NCI-H1694 treated with DMSO at 0.1 percent for 48 hours (cell line): ENCODE results near the gene NCK2.

Source experiments
- DNase-seq: peaks from one replicate; lab custom pipeline; 2025; lab: John Stamatoyannopoulos, UW

NCK2 gene

GRCh38 chr2:105928086-105928485 is 183.4 kb downstream of the NCK2 start:
- no peak for DNase-seq

GRCh38 chr2:105928563-105928962 is 183.9 kb downstream of the NCK2 start:
- no peak for DNase-seq

- DNase-seq, result no peak
Observed at GRCh38 chr2:105929516-105929915, 184.8 kb downstream of the NCK2 start.

- no peak for DNase-seq
Observed at GRCh38 chr2:105932582-105932981, 187.9 kb downstream of the NCK2 start.

DNA sequence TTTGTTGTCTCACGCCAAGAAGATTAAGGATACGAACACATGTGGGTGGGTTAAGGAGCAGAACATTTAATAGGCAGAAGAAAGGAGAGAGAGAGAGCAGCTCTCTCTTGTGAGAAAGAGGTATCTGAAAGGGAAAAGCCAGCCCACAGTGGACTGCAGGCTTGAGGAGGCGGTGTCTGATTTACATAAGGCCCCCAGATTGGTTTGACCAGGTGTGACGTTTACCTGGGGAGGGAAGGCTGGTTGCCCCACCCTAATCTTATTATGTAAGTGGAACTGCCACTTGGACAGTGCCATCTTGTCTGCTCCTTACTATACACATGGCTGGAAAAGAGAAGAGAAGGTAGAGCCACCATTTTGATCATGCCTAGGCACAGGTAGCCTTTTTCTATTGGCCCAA is 189.2 kb downstream of the NCK2 start:
- no peak for DNase-seq

- DNase-seq, result no peak
Observed at GRCh38 chr2:105934467-105934866, 189.8 kb downstream of the NCK2 start.

DNA sequence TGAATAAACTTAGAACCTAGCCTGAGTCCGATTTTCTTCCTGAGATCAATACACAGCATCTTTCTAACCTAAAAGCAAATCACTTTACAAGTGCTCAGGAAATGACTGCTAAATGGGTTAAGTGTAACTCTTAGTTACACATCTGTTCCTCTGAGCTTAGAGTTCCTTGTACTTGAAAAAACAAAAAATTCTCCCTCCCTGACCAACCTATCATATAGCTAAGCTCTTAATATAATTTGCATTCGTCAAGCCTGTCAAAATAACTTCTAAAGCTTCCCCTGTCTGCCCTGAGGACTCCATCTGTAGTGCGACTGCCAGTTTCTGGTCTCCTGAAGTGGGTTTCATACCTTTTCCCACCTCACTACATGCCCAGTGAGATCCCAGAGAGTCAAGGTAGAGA is 190.4 kb downstream of the NCK2 start:
- no peak for DNase-seq

- DNase-seq, result no peak
Observed at GRCh38 chr2:105936954-105937353, 192.2 kb downstream of the NCK2 start.

- no peak for DNase-seq
Observed at GRCh38 chr2:105937498-105938097, 192.9 kb downstream of the NCK2 start.
